RCC 7860 (cell line): Measurements from ENCODE around the gene AGTPBP1.
"Not testable (repeated sequence)": the region's sequence is repeated elsewhere in the genome, so short reads cannot be mapped to it uniquely, and the experiment has no call there.

Source experiments
- DNase-seq: peaks from one replicate; pipeline ENCODE4 v3.0.0-alpha.2; 2015; ENCODE audit warnings: low spot score
- FAIRE-seq: peaks from 2 replicates; lab custom pipeline; 2012; peaks lifted over from hg19 to GRCh38; lab: Jason Lieb, UNC

The AGTPBP1 gene

DNA sequence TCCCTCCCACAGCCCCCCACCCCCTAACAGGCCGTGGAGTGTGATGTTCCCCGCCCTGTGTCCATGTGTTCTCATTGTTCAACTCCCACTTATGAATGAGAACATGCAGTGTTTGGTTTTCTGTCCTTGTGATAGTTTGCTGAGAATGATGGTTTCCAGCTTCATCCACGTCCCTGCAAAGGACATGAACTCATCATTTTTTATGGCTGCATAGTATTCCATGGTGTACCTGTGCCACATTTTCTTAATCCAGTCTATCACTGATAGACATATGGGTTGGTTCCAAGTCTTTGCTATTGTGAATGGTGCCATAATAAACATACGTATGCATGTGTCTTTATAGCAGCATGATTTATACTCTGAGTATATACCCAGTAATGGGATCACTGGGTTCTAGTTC lies 23.9 kb downstream of the AGTPBP1 start:
- FAIRE-seq, DNase-seq: not testable (repeated sequence)

DNA sequence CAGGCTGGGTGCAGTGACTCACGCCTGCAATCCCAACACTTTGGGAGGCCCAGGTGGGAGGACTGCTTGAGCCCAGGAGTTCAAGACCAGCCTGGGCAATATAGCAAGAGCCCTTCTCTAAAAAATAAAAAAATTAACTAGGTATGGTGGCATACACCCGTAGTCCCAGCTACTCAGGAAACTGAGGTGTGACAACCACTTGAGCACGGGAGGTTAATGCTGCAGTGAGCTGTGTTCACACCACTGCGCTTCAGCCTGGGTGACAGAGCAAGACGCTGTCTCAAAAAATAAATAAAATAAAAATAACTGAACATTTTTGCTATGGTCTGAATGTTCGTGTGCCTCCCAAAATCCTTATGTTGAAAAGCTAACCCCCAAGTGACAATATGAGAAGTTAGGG lies 24.5 kb downstream of the AGTPBP1 start:
- no peak for FAIRE-seq
- DNase-seq = no peak

DNA sequence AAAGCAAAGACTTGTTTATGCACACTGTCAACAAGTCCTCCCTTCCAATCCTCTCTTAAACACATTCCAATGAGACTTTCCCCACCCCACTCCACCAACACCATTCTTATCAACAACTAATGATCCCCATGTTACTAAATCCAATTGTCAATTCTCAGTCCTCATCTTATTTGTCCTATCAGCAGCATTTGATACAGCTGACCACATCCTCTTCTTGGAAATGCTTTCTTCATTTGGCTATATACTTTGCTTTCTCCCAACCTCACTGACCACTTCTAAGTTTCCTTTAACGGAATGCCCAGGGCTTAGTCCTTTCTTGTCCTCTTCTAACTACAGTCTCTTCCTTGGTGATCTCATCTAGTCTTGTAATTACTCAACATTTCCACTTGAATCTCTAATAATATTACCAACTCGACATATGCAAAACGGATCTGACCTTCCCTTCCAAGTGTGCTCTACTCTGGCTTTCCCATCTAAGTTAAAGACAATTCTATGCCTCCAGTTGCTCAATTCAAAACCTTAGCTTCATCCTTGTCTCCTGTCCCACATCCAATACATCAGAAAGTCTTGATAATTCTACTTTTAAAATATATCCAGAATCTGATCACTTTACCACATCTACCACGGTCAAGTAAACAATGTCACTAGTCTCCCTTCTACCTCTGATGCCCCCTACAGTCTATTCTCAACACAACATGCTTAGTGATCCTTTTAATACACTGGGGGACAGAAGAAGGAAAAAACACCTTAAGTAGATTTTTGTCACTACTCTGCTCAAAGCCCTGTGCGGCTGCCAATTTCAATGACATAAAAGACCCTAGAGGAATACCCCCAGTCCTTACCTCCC lies 25.5 kb downstream of the AGTPBP1 start:
- FAIRE-seq (no peak), DNase-seq (no peak)

DNA sequence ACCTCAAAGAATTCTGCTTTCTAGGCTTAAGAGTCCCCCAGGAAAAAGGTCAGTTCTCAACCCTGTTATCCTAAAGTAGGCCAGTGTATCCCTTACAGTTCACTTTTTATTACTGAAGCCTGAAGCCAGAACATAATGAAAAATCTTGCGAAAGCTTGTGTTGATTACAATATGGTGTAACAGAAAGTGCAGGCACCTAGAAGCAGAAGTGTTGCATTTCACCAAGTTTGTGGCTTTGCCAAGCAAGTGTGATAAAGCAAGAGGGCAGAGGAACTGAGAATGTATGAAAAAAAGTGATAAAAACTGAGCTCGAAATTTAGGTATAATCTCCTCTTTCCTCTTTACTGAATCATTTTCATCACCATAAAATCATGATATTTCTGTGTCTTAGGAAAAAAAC lies 26.2 kb downstream of the AGTPBP1 start:
- no peak for FAIRE-seq
- no peak for DNase-seq

DNA sequence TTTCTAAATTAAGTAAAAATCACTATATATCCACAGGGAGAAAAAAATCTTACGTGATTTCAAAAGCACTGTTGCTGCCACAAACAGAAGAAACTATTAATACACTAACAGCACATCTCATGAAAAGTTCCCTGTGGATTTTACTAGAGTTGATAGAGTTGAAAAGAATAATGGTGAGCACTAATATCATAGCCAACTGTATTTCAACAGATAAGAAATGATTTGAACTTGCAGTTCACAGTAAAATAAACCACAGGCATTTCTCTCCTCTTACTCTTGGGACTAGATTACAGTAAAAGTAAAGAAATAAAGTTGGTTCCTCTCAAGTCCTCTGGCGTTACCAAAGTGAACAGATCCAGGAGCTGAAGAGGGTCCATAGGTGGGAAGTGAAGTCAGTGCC lies 27.9 kb downstream of the AGTPBP1 start:
- no peak for DNase-seq
- FAIRE-seq = no peak

DNA sequence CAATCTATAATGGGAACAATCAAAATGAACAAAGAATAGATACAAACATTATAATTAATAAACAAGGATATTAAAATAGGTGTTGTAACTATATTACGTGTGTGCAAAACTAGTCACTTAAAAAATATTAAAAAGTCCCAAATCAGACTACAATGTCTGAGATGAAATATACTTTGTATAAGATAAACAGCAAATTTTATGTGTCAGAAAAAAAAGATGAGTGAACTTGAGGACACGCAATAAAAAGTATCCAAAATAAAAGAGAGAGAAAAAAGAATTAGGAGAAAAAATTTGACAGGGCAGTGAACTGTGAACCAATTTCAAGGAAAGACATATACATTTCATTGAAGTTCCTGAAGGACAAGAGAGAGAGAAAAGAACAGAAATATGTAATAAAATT lies 37.0 kb downstream of the AGTPBP1 start:
- DNase-seq (no peak), FAIRE-seq (no peak)

DNA sequence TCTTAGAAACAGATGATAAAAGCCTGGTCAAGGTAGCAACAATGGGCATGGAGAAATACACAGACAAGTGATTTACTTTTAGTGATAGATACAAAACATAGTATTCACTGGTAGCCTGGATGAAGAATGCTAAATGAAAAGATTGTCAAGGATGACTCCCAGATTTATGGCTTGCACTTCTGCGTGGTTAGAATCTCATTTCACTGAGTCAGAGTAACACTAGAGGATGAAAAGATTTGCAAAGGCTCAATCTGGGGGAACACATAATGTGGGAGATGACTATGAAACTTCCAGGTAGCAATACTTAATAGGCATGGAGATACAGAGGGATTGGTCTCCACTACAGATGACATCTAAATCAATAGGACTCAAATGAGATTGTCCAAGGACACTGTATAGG lies 38.4 kb downstream of the AGTPBP1 start:
- FAIRE-seq (no peak), DNase-seq (no peak)

DNA sequence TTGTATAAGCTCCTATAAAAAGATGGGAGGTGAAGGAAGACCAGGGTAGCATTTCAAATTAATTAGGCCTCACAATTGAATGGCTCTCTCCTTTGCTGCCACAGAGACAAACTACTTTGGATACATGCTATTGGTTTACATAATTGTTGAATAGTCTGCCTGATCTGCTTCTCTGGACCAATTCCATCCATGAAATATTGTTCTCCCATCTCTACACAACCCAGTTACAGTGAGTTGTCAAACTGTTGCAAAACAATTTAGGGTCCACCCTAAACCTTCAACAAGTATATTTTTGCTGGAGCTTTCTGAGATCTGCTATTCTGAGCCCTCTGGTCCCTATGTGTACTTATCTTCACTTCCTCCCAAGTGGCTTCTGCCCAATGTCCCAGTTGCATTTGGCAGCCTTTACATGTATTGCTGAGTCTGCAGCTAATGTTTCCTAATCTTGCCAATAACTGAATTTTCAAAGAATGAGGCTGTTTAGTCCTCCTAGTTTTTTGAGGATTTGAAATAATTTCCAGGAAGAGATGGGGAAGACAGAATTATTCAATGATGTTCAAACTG lies 38.9 kb downstream of the AGTPBP1 start:
- no peak for DNase-seq
- no peak for FAIRE-seq

DNA sequence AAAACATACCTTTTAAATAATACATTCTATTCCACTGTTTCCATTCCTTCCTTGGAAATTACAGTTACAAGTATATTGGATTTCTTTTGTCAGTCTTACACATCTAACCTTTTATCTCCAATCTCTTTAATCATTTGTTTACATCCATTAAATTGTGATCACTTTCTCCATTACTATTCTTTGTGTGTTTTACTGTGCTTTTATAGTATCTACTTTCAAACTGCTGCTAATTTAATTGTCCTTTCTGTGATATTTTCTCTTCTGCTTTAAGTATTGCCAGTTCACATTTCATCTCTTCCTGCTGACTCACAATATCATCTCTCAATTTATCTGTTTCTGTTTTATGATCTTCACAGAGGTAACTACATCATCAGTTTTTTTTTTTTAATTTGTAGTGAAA lies 39.6 kb downstream of the AGTPBP1 start:
- FAIRE-seq = no peak

DNA sequence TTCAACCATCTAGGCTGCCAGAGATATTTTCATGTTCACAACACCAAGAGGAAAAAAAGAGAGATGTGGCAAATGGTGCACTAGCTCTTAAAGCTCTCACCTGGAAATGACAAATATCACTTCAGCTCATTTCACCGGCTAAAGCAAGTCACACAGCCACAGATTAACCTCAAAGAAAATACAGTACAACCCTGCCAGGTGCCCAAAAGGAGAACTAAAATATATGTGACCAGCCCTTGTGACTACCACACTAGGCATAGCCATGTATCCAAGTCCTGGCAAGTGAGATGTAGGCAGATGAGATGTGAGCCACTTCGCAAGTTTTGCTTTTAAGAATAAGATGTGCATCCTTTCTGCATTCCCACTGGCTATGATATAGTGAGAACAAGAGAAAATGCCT lies 41.4 kb downstream of the AGTPBP1 start:
- FAIRE-seq (no peak), DNase-seq (no peak)

More for the DNA sequence above, 39.6 kb downstream of the AGTPBP1 start:
- DNase-seq = no peak

DNA sequence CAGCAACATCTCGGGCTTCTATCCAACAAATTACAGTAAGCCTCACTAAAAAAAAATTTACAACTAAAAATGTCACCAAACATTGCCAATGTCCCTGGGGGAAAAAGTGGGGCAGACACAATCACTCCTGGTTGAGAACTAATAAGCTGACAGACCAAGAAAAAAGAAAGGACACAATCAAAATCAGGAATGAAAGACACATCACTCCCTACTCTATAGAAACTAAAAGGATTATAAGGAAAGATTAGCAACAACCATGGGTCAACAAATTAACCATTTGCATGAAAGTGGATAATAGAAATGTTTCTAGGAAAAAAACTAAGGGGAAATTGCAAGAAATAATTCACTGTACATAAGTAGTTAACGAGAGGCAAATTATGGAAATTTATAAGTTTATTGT lies 53.4 kb downstream of the AGTPBP1 start:
- FAIRE-seq (no peak), DNase-seq (no peak)

DNA sequence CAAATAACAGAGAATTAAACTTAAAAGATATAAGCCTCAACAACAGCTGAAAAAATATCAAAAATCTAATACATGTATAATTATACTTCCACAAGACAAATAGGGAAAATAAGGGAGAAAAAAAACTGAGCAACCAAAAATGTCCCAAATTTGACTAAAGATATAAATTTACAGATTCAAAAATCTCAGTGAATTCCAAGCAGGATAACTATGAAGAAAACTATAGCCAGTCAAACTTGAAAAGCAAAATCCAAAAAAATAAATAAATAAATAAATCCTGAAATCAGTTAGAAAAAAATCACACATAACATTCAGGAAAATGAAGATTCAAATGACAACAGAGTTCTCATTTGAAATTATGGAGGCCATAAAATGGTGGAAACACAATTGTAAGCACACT lies 56.7 kb downstream of the AGTPBP1 start:
- no peak for FAIRE-seq

DNA sequence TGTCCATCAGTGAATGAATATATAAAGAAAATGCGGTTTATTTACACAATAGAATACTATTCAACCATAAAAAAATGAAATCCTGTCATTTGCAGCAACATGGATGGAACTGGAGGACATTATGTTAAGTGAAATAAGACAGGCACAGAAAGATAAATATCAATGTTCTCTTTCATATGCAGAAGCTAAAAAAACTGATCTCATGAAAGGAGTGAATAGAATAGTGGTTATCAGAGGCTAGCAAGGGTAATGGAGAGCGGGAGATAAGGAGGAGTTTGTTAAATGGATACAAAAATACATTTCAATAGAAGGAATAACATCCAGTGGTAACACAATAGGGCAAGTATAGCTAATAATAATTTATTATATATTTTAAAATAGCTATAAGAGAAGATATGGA lies 65.0 kb downstream of the AGTPBP1 start:
- no peak for FAIRE-seq
- no peak for DNase-seq

More for the DNA sequence above, 56.7 kb downstream of the AGTPBP1 start:
- no peak for DNase-seq

DNA sequence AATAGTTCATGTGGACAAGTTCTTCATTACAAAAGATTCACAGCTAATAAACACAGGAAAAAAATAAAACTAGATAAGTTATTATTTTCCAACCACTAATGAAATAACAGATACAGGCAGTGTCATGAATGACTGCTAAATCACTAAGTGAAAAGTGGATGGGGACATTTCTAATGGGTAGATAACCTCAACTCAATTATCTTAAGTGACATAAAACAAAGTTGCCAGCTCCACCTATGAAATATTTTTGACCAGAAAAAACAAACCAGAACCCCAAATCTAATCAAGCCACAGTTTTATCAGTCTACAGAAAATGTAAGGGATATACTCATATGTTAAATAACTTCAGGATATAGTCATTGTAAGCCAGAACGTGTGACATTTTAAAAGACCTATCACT lies 74.4 kb downstream of the AGTPBP1 start:
- no peak for FAIRE-seq
- no peak for DNase-seq

DNA sequence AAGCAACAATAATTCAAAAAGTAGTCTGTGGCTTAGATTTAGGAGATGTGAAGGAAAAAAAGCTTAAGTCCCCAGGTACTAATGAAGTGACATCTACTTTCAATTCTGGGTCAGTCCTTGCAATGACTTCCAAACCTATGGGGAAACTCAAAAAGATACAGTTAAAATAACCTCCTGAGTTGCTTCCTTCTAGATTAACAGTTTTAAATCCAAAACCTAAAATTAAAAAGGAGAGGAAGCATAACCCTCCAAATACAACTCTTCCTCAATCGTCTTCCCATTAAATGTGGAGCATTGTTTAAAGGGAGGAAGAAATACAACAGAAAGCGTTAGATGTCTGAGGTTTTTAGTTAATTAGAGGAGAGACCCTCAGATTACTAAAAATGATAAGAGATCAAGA lies 75.7 kb downstream of the AGTPBP1 start:
- FAIRE-seq = no peak
- no peak for DNase-seq

DNA sequence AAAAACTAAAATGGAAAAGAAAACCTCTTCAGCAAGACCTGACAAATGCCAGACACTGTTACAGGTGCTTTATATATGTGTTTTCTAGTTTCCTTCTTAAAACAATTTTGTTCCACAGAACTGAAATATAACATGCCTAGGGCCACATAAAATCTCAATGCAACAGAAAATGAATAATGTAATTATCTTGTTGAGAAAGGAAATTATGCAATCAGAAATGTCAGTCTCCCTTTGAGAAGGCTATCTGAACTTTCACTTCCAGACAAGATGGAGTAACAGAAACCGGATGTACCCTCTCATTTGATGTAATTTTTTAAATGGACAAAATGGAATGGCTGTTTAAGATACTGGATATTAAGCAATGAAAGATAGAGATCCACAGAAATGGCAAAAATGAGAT lies 79.2 kb downstream of the AGTPBP1 start:
- DNase-seq (no peak), FAIRE-seq (no peak)

DNA sequence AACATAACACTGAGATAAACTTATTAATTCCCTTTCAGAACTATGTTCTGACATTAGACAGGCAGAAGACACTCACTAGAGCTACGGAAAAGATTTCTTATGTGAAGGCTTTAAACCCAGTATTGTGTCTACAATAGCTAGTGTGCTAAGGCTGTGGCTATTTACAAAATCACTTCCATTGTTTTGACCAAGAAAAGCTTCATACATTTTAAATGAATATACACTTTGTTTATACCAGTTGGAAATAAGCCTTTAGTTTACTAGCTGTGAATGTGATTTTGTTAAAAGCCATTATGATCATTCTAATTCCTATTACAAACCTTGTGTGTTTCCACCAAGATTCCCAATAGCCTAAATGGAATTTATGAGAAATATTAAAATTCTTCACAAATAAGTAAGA lies 83.0 kb downstream of the AGTPBP1 start:
- DNase-seq (no peak), FAIRE-seq (no peak)

DNA sequence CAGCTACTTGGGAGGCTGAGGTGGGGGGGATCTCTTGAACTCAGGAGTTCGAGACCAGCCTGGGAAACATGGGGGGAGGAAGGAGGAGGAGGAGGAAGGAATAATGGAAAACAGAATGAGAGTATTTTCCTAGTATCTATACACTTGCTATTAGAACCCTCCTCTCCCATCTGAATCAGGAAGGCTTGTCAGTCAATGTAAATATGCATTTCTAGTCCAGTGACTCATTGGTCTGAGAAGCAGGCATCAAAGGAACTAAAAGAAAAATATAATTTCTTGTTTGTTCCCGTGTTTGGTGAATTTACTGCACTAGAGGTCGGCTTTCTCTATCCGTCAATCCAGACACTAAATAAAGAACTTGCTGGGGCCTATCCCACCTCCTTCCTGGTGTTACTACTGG lies 88.6 kb downstream of the AGTPBP1 start:
- FAIRE-seq (no peak), DNase-seq (no peak)

DNA sequence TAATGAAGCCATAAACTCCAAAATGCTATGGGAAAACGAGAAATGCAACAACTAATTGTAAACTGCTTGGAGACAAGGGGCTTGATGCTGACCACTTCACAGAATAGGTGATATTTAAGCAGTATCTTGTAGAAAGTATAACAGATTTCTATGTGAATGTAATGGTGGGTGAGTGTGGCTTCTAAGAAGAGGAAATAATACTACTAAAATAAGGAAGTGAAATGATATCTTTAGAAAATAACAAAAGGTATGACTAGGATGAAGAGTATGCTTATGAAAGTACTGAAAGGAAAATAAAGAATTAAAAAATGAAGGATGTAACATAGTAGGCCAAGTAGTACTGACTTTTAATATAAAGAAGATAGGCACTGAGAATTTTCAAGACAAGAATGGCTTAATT lies 94.2 kb downstream of the AGTPBP1 start:
- DNase-seq (no peak), FAIRE-seq (no peak)

DNA sequence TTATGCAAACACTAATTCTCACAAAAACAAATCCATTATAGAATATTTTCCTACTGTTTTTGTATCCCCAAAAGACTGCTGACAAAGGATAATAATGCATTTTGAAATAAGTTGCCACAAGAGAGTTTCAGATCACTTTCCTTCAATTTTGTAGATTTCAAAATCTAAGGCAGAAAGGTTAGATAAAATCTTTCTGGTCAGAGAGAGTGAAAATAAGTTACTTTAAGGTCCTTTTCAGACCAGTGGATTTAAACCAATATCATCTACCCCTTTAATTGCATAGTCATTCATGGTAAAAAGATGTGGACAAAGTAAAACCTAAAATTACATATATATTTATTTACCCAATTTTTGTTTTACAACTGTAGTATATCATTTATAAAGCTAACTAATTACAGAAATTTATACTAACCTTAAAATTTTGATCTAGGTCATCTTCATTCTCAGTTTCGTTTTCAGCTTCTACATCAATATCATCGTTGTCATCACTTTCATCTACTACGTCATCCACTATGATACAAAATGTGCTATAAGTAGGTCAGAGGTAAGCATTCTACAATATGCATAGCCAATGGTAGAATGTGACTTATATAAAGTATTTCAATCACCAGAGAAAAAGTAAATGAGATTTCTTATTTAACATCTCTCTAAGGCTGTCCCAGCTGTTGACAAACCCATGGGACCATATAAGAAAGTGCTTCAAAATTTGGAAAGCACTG lies 95.7 kb downstream of the AGTPBP1 start:
- DNase-seq = no peak
- no peak for FAIRE-seq

DNA sequence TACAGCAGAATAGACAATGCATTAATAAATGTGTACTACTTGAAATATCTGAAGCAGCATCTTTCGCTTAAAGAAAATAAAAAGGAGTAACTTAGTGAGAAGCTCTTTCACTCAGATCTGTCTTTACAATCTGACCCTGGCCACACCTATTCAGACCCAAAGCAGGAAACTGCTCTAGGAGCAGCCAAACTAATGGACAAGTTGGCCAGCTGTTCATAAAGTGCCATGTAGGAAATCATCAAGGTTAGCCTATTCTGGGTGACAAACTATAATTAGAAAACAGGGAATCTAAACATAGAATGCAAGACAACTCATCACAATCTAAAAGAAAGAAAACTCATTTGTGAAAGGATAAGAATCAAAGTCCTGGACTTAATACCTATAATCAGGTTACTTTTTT lies 101.3 kb downstream of the AGTPBP1 start:
- FAIRE-seq = no peak
- no peak for DNase-seq

DNA sequence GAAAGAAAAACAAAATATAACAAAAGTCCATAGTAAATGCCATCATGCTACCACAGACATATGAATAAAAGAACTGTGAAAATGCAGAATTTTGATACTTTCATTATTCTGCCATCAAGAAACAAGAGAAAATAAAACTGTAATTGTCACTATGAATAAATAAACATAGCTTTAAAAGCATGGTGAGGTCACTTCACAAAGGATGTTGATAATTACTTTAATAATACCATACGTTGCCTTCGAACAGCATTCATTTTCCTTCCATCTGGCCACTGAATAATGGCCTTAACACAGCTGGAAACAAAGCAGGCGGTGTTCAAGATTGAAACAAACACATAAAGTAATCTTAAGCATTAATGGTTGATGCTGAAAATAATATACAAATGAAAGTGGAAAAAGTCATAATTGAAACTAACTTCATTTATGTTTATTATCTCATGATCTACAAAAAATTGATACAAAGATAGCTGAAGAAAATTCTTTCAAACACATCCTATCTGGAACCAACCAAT lies 102.0 kb downstream of the AGTPBP1 start:
- no peak for FAIRE-seq

More for the DNA sequence above, 102.0 kb downstream of the AGTPBP1 start:
- no peak for DNase-seq
